Epithelial cell of proximal tubule (primary cell): ENCODE results near the gene PLIN4. TPM values are rescaled to one million over a fixed set of nuclear protein-coding genes. Genes with fewer than 3 reads are reported as not detected.

Experiments used
- DNase-seq: peaks from one replicate; pipeline ENCODE4 v3.0.0-alpha.2; 2011; ENCODE audit warnings: low read depth
- H3K4me3 ChIP-seq: 2 replicates; pipeline ENCODE4 v1.5.1; 2011; ENCODE audit warnings: low read depth, mild to moderate bottlenecking, low read length
- CTCF ChIP-seq: conservative IDR thresholded peaks from 2 replicates; pipeline ENCODE4 v1.5.1; 2012; ENCODE audit warnings: low read depth, mild to moderate bottlenecking, low read length
- total RNA-seq: library from RNA; depleted of rRNA; stranded (reverse); fragments of >200 nt; gene quantifications from 2 replicates; pipeline ENCODE4 v1.2.3, GENCODE V29; 2015

PLIN4 gene
- total RNA-seq, 1 donor from 2014 or later: not detected

GRCh38 chr19:4456476-4456842 is 61.8 kb downstream of the PLIN4 start:
- no peak for DNase-seq
- peak overlapping the region; percentile 94 for H3K4me3 ChIP-seq
- no peak for TF ChIP-seq CTCF

GRCh38 chr19:4455719-4456475 is 62.4 kb downstream of the PLIN4 start:
- DNase-seq: peak; percentile 60
- H3K4me3 ChIP-seq: peak overlapping the region; percentile 94
- TF ChIP-seq CTCF: no peak

- no peak for DNase-seq
- no peak for TF ChIP-seq CTCF
Measured at GRCh38 chr19:4454747-4455718, 63.3 kb downstream of the PLIN4 start.

GRCh38 chr19:4453232-4454179 is 64.8 kb downstream of the PLIN4 start:
- H3K4me3 ChIP-seq: no peak overlapping the region
- TF ChIP-seq CTCF: no peak
- DNase-seq: no peak

More at GRCh38 chr19:4454747-4455718, 63.3 kb downstream of the PLIN4 start:
- peak overlapping the region; percentile 94 for H3K4me3 ChIP-seq

GRCh38 chr19:4452230-4452990 is 65.9 kb downstream of the PLIN4 start:
- no peak for DNase-seq

More at GRCh38 chr19:4452230-4452990, 65.9 kb downstream of the PLIN4 start:
- no peak for TF ChIP-seq CTCF
- no peak overlapping the region for H3K4me3 ChIP-seq

Other genes with a start within 250 kb of the PLIN4 start
- gene SHD, start 239.2 kb downstream of the PLIN4 start, total RNA-seq: not detected in 2 replicates
- not detected in 2 replicates for gene TMIGD2, start 216.1 kb downstream of the PLIN4 start, total RNA-seq
- 17.5 and 22.9 TPM in 2 replicates for gene FSD1, start 213.9 kb downstream of the PLIN4 start, total RNA-seq
- gene STAP2, start 179.7 kb downstream of the PLIN4 start, total RNA-seq: 49.2 and 70.8 TPM in 2 replicates
- gene MPND, start 174.9 kb downstream of the PLIN4 start, total RNA-seq: 3.9 and 6.3 TPM in 2 replicates
- 66.5 and 109 TPM in 2 replicates for gene SH3GL1, start 117.9 kb downstream of the PLIN4 start, total RNA-seq
- 36.7 and 50.2 TPM in 2 replicates for gene CHAF1A, start 115.8 kb downstream of the PLIN4 start, total RNA-seq
- gene UBXN6, start 60.7 kb downstream of the PLIN4 start, total RNA-seq: 40.9 and 62.4 TPM in 2 replicates
- gene HDGFL2, start 46.2 kb downstream of the PLIN4 start, total RNA-seq: 91.8 and 93.8 TPM in 2 replicates
- 0.06 TPM in 1 of 2 replicates, not detected in the other for gene PLIN5, start 16.7 kb upstream of the PLIN4 start, total RNA-seq
- gene LRG1, start 21.6 kb upstream of the PLIN4 start, total RNA-seq: 0.35 TPM in 1 of 2 replicates, not detected in the other
- gene SEMA6B, start 41.2 kb upstream of the PLIN4 start, total RNA-seq: 0.65 TPM in 1 of 2 replicates, not detected in the other
- gene TNFAIP8L1, start 121.0 kb upstream of the PLIN4 start, total RNA-seq: 6.7 and 7.4 TPM in 2 replicates
- gene MYDGF, start 151.9 kb upstream of the PLIN4 start, total RNA-seq: 83.0 and 126 TPM in 2 replicates
- gene DPP9, start 205.4 kb upstream of the PLIN4 start, total RNA-seq: 85.3 and 127 TPM in 2 replicates